Right hindlimb (tissue), 1 donor: ENCODE results near the gene RCAN2.
"Not testable (repeated sequence)": the region's sequence is repeated elsewhere in the genome, so short reads cannot be mapped to it uniquely, and the experiment has no call there.

Source experiments
- DNase-seq: peaks from one replicate; pipeline ENCODE4 v3.0.0-alpha.2; 2018

The RCAN2 gene

GRCh38 chr6:46381579-46381978 lies 109.7 kb downstream of the RCAN2 start:
- DNase-seq, result no peak

- DNase-seq, result no peak
Observed at GRCh38 chr6:46381057-46381456, 110.2 kb downstream of the RCAN2 start.

GRCh38 chr6:46380152-46380807 lies 111.0 kb downstream of the RCAN2 start:
- DNase-seq, result no peak

DNA sequence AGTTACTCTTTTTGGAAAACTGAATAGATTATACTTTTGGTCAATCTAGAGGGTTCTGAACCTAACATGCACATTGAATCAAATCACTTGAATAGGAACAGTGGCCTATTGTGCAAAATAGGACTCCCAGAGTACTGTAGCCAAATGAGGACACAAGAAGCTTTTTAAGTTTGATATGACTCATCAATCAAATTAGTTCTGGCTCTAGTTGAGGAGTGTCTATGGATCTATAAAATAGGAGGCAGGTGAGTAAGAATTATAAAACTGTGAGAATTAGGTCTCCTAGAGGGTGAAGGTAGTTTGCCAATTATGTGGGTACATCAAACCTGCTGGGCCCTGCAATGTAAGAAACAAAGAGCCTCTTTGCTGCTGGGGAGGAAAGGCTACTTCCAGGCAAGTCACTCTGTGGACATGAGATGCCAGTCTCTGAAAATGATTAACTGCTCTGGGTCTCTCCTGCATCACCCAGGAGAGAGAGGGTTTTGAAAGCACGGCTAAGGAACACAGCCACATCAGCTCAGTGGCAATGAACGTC lies 112.3 kb downstream of the RCAN2 start:
- DNase-seq, result no peak

DNA sequence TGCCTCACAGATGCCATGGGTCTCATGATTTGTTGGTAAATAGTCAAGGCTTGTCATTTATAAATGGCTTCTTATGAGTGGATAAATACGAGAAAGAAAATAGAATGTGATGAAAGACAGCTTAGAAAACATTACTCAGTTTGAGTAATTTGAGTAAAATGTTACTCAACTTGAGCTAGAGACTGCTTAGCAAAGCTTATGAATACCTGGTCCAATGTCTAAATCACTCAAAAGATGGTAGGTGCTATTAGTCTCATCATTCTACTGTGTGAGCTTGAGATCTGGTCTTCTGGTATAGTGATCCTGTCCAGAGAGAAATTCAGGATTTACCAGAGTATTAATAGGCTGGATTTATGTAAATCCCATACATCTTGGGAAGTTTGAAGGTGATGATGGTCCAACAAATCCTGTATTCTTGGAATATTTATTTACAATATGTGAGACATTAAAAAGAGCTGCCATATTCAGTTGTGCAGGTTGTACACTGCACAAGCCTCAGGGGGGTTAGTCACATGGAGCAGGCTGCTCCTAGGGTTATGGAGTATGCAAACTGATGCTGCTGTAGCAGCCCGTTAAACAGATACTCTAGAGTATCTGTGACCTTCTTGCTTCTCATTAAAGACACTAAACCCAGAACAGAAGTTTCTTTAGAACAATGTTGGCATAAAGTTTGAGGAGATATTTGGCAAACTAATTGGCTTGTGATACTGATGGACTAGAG lies 112.9 kb downstream of the RCAN2 start:
- no peak for DNase-seq

DNA sequence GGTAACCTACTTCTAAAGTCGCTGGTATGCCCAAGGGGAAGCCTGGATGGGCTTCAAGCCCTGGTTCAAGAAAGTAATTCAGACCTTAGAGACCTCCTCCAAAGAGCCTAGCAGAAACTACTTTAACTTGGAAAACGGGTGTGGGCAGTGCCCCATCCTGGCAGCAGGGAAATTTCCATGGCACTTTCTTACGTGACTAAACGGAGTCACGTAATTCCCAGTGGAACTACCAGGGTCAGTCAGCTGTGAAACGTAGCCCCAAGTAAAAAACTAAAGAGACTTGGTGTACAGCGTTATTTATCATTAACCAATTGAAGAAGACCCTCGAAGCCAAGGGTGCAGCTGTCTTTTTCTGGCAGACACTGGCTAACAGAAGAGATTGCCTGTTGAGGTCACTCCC lies 114.0 kb downstream of the RCAN2 start:
- DNase-seq, result no peak

DNA sequence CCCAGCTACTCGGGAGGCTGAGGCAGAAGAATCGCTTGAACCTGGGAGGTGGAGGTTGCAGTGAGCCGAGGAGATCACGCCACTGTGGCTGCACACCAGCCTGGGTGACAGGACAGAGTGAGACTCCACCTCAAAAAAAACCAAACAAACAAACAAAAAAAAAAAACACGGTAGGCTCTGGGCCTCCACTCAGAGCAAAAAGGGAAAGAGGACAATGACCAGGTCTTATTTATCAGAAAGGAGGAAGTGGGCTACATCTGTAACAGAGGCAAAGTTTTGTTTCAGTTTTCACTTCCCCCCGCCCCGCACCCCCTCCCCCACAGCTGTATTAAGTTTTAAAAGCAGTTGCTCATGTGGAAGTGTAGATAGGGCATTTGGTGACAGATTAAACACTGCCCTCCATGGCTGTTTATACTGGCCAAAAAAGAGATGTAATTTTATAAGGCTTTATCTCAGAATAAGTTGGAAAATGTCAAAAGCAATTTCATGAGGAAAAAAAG lies 114.6 kb downstream of the RCAN2 start:
- no peak for DNase-seq

GRCh38 chr6:46370622-46371021 lies 120.6 kb downstream of the RCAN2 start:
- DNase-seq, result no peak

GRCh38 chr6:46368169-46368536 lies 123.1 kb downstream of the RCAN2 start:
- DNase-seq, result no peak

DNA sequence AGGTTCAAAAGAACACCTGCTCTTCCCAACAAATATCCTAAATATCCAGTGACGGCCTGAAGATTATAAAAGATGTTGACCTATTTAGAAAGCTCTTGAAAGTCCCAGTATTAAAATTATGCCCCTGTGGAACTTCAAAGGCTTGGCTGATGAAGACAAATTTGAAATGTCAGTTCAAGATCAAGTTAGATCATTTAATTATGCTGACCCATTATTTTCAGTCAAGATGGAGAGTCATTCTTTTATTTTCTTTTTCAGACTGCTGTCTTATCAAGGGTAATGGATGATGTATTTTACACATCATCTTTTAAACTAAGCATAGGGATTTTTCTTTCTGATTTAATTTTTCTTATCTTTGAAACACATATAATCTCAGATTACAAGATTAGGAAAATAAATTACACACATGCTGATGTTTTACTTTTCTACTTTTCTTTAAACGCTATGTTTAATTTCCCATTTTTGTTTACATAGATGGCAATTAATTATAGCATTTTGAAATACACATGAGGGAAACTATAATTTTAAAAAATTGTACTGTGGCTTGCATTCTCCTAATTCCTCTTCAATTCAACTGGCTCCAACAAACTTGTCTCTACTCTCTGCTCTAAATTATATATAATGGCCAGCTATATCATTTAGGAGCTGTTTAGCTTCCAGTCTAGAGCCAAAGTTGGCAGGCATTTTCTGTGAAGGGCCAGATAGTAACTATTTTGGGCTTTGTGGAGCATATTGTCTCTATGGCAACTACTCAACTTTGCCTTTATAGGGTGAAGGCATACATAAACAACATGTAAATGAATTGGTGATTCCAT lies 123.7 kb downstream of the RCAN2 start:
- no peak for DNase-seq

DNA sequence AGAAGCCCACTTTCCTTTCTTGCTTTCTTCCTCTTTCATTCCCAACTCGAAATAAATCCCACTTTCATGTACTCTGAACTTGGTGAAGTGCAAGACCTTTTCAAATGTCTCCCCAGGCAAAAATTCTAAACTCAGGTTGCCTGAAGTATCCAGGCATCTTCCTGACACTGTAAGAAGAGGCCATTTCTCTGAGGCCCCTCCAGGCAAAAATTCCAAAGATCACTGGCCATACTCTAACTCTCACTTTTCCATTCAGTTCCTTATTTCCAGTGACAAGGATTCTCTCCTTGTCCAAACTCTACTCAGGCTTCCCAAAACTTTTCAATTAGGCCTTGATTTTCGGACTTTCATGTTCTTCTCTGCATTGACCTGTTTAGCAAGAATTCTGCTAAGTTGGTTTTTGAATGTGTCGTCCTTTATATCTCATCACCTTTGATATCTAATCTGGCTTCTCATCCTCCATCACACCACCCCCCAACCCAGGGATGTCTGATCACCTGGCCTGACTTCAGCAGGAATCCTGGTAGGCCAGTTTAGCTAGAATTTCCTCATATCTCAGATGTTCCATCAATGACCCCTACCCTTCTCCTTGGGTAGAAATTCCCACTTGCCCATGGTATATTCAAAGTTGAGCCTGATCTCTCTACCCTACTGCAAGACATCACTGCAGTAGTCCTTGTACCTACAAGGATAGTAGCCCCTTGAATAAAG lies 124.9 kb downstream of the RCAN2 start:
- DNase-seq, result no peak

- DNase-seq, result no peak
Observed at GRCh38 chr6:46357591-46357990, 133.7 kb downstream of the RCAN2 start.

DNA sequence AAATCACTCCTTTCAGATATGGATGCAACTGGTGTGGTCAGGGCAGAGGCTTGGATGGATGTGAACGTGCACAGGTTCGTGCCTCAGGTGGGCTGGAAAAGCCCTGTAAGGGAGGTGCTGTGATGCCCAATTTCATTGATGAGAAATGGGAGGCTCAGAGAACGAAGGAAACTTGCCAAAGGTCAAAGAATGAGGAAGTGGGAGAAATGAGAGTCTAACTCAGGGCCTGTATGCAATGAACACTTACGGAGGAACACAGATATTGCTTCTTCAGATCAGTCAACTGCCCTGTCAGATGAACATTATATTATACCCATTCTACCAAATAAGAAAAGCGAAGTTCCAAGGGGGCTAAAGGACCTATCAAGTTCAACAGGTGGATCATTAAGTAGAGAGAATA lies 134.7 kb downstream of the RCAN2 start:
- no peak for DNase-seq

DNA sequence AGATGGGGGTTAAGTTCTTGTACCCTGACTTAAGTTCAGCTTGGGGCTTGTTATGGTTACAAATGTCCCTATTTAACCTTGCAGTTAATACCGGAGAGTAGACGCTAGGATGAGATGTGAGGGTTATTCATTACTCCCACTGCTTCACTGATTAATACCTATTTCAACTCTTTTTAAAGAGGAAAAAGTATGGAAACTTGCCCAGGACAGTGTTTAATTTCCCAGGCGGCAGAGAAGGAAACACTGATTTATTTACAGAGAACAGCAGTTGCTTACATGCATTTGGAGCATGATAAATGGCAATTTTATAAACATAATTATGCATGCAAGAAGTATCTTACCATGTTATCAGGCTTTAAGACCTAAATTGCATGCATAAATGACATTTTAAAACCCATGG lies 137.7 kb downstream of the RCAN2 start:
- no peak for DNase-seq

GRCh38 chr6:46352541-46353268 lies 138.5 kb downstream of the RCAN2 start:
- DNase-seq, result no peak

GRCh38 chr6:46350714-46351113 lies 140.5 kb downstream of the RCAN2 start:
- DNase-seq, result no peak

DNA sequence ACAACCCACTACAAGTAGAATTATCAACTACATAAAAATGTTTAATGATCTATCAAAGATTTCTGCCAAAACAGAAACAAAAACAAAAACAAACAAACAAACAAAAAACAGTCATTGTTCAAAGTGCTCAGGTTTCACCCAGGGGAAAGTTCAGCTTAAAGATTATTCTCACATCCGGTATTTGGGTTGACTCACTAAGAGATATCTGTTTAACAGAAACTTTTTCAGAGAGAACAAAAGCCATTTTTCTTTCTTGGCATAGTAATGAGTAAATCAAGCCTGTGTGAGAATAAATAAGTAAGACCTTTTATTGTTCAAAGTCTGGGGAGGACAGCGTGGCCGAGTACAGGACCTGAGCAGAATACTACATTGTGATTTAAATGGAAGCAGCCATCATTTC lies 143.6 kb downstream of the RCAN2 start:
- no peak for DNase-seq

DNA sequence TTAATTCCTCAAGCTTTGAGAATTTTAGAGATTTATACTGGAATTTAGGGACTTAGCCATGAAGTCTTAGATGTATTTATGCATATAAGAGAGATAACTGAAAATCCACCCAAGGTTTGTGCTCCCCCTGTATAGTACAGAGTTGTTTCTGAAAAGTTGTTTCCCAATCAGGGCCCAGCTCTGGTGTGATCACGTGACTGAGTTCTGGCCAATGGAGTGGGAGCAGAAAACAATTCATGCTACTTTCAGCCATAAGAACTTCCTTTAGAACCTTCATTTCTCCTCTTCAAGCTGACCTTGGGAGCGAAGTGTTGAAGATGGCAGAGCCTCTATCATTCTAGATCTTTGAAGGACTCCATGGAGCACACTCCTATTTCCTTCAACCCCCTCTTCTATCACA lies 151.0 kb downstream of the RCAN2 start:
- DNase-seq, result no peak

DNA sequence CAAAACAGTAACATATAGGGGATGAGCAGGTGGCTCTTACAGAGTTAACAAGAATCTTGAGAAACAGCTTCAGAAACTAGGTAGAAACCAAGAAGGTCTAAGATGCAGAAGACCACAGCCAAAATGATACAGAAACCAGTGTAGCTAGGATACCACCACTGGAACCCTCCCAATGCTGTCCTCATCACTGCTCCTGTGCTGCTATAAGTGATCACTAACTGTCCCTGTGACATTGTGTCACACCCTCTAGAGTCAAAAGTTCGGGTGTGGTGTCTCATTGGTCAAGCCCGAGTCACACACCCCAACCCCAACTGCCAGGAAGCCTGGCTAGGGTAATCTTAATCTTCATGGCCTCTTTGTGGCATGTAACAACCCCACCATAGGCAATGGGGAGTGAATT lies 153.1 kb downstream of the RCAN2 start:
- DNase-seq, result no peak

DNA sequence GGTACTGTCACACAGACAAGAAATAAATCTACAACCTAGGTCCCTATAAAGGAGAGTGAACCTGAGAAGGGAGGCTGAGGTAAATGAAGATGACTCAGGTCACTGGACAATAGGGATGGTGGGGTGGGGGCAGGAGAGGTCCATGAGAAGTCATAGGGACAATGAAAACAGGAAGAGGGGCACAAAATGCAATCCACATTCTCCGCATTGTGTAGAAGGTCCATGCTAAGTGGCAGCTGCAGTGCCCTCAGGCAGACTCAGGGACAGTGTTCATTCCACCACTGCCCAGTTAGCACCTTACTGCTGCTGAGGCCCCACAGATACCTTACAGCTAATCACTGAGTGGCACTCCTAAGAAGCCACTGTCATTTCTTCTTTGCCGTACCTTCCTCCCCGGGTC lies 156.8 kb downstream of the RCAN2 start:
- DNase-seq, result no peak

- DNase-seq, result no peak
Observed at GRCh38 chr6:46333481-46333880, 157.8 kb downstream of the RCAN2 start.

GRCh38 chr6:46332448-46332847 lies 158.8 kb downstream of the RCAN2 start:
- not testable (repeated sequence) for DNase-seq
